GM18858 (cell line): Measurements from ENCODE around the gene SND1.
"Not testable (repeated sequence)": the region's sequence is repeated elsewhere in the genome, so short reads cannot be mapped to it uniquely, and the experiment has no call there.

Experiments used
- ATAC-seq: cut with Tn5 transposase; IDR thresholded peaks from one replicate; pipeline ENCODE4 v1.9.1; 2021; ENCODE audit not compliant: unreplicated experiment

Gene SND1

GRCh38 chr7:127900732-127901685 is 249.0 kb downstream of the SND1 start:
- ATAC-seq, result no peak

GRCh38 chr7:127901895-127902703 is 250.1 kb downstream of the SND1 start:
- ATAC-seq, result no peak

GRCh38 chr7:127902753-127903152 is 250.8 kb downstream of the SND1 start:
- ATAC-seq, result not testable (repeated sequence)

- ATAC-seq, result no peak
Observed at GRCh38 chr7:127903892-127904669, 252.1 kb downstream of the SND1 start.

GRCh38 chr7:127904670-127904985 is 252.6 kb downstream of the SND1 start:
- ATAC-seq, result no peak

- ATAC-seq, result no peak
Observed at GRCh38 chr7:127905021-127905420, 253.0 kb downstream of the SND1 start.

- ATAC-seq, result no peak
Observed at GRCh38 chr7:127905491-127906330, 253.7 kb downstream of the SND1 start.

GRCh38 chr7:127907110-127908040 is 255.4 kb downstream of the SND1 start:
- no peak for ATAC-seq

GRCh38 chr7:127908430-127909258 is 256.6 kb downstream of the SND1 start:
- no peak for ATAC-seq

- no peak for ATAC-seq
Observed at GRCh38 chr7:127909424-127910152, 257.6 kb downstream of the SND1 start.

GRCh38 chr7:127910670-127911069 is 258.7 kb downstream of the SND1 start:
- ATAC-seq, result no peak

- ATAC-seq, result peak; percentile 76
Observed at GRCh38 chr7:127911968-127912511, 260.0 kb downstream of the SND1 start.

GRCh38 chr7:127912901-127913300 is 260.9 kb downstream of the SND1 start:
- no peak for ATAC-seq

GRCh38 chr7:127913686-127914085 is 261.7 kb downstream of the SND1 start:
- no peak for ATAC-seq

- no peak for ATAC-seq
Observed at GRCh38 chr7:127914693-127915092, 262.7 kb downstream of the SND1 start.

- no peak for ATAC-seq
Observed at GRCh38 chr7:127916735-127917134, 264.7 kb downstream of the SND1 start.

- ATAC-seq, result no peak
Observed at GRCh38 chr7:127918130-127918529, 266.1 kb downstream of the SND1 start.
